Occipital lobe (tissue), 2 donors: ENCODE data around the gene MVB12B. TPM values are rescaled to one million over a fixed set of nuclear protein-coding genes. Genes with fewer than 3 reads are reported as not detected.
A peak's percentile ranks its signal among the peaks of the same experiment; 100 is the strongest.

Experiments used
- DNase-seq: peaks from one replicate; lab custom pipeline; 2025; lab: John Stamatoyannopoulos, UW
- total RNA-seq: library from RNA; depleted of rRNA; stranded (reverse); fragments of >200 nt; gene quantifications from one replicate; pipeline ENCODE4 v1.2.3, GENCODE V29; 2014

MVB12B gene
- total RNA-seq, 1 donor from 2014 or later = 28.7 TPM

GRCh38 chr9:126361810-126362238, 35.2 kb downstream of the MVB12B start:
- DNase-seq = no peak

- DNase-seq = no peak
These were observed 36.6 kb downstream of the MVB12B start for GRCh38 chr9:126363250-126363649.

- no peak for DNase-seq
These were observed 37.4 kb downstream of the MVB12B start for GRCh38 chr9:126363847-126364671.

GRCh38 chr9:126365780-126366179, 39.2 kb downstream of the MVB12B start:
- no peak for DNase-seq

GRCh38 chr9:126366366-126367011, 39.9 kb downstream of the MVB12B start:
- peak; percentile 44 for DNase-seq

GRCh38 chr9:126367139-126367538, 40.5 kb downstream of the MVB12B start:
- no peak for DNase-seq

GRCh38 chr9:126367616-126368015, 41.0 kb downstream of the MVB12B start:
- DNase-seq = no peak

- DNase-seq = no peak
These were observed 41.4 kb downstream of the MVB12B start for GRCh38 chr9:126368020-126368419.

- DNase-seq = no peak
These were observed 44.6 kb downstream of the MVB12B start for GRCh38 chr9:126371007-126371870.

- no peak for DNase-seq
These were observed 46.1 kb downstream of the MVB12B start for GRCh38 chr9:126372716-126373115.

- no peak for DNase-seq
These were observed 46.6 kb downstream of the MVB12B start for GRCh38 chr9:126373241-126373640.

- DNase-seq = no peak
These were observed 47.7 kb downstream of the MVB12B start for GRCh38 chr9:126374366-126374781.

GRCh38 chr9:126375386-126375785, 48.8 kb downstream of the MVB12B start:
- DNase-seq = no peak

GRCh38 chr9:126376311-126377175, 49.9 kb downstream of the MVB12B start:
- peak; percentile 71 for DNase-seq

- no peak for DNase-seq
These were observed 50.5 kb downstream of the MVB12B start for GRCh38 chr9:126377176-126377509.

GRCh38 chr9:126377536-126377935, 50.9 kb downstream of the MVB12B start:
- DNase-seq = peak; percentile 82

GRCh38 chr9:126378761-126379160, 52.1 kb downstream of the MVB12B start:
- no peak for DNase-seq

- DNase-seq = no peak
These were observed 53.2 kb downstream of the MVB12B start for GRCh38 chr9:126379661-126380360.

- DNase-seq = no peak
These were observed 53.8 kb downstream of the MVB12B start for GRCh38 chr9:126380447-126380846.

GRCh38 chr9:126381195-126381594, 54.6 kb downstream of the MVB12B start:
- no peak for DNase-seq
